Calu3 (cell line): Measurements from ENCODE around the gene SERPINE2. TPM values are rescaled to one million over a fixed set of nuclear protein-coding genes. Genes with fewer than 3 reads are reported as not detected.
"Not testable (repeated sequence)": the region's sequence is repeated elsewhere in the genome, so short reads cannot be mapped to it uniquely, and the experiment has no call there.

Source experiments
- BruUV-seq: library from RNA; stranded (reverse); fragments of 400-500 nt; replicated peaks from 2 replicates; lab custom pipeline; 2021; lab: Mats Ljungman, UMichigan
- CTCF ChIA-PET: fragments of 300-600 bp; sonication (Branson Sonifier 250); formaldehyde crosslinking; loops from one replicate; lab custom pipeline; 2022; ENCODE audit warnings: antibody characterized with exemption; lab: Charles Lee
- DNase-seq: peaks from one replicate; pipeline ENCODE4 v3.0.0; 2022
- H3K27ac Mint-ChIP-seq: one replicate; pipeline ENCODE4 v1.8.0; 2022; ENCODE audit warnings: mixed read lengths; ENCODE audit not compliant: unreplicated experiment
- H3K27me3 Mint-ChIP-seq: one replicate; pipeline ENCODE4 v1.8.0; 2022; ENCODE audit warnings: mixed read lengths; ENCODE audit not compliant: unreplicated experiment
- H3K36me3 Mint-ChIP-seq: one replicate; pipeline ENCODE4 v1.8.0; 2022; ENCODE audit warnings: mild to moderate bottlenecking, moderate library complexity, mixed read lengths; ENCODE audit not compliant: insufficient read depth, unreplicated experiment
- H3K4me1 Mint-ChIP-seq: one replicate; pipeline ENCODE4 v1.8.0; 2022; ENCODE audit warnings: mild to moderate bottlenecking, low read depth, mixed read lengths; ENCODE audit not compliant: unreplicated experiment
- H3K4me3 Mint-ChIP-seq: one replicate; pipeline ENCODE4 v1.8.0; 2022; ENCODE audit warnings: mild to moderate bottlenecking, low read depth, moderate library complexity, mixed read lengths; ENCODE audit not compliant: unreplicated experiment
- H3K9me3 Mint-ChIP-seq: one replicate; pipeline ENCODE4 v1.8.0; 2022; ENCODE audit warnings: low read depth, mixed read lengths; ENCODE audit not compliant: unreplicated experiment
- intact Hi-C: fragments of 100-400 bp; cut with micrococcal nuclease; formaldehyde crosslinking; loops from one replicate; pipeline ENCODE4 v1.10.0; 2022; ENCODE audit not compliant: unreplicated experiment
- total RNA-seq: library from RNA; stranded (reverse); gene quantifications from 2 replicates; pipeline ENCODE4 v1.2.3, GENCODE V29; 2022
- TF ChIP-seq, protein P1 (sequence below): fragments of 200-600 bp; IDR thresholded peaks from one replicate; pipeline ENCODE4 v1.8.0; 2022; ENCODE audit warnings: antibody characterized with exemption; ENCODE audit not compliant: unreplicated experiment

The SERPINE2 gene
- total RNA-seq, 1 experiment from 2014 or later = 39.7 TPM

- TF ChIP-seq, protein P1, sequence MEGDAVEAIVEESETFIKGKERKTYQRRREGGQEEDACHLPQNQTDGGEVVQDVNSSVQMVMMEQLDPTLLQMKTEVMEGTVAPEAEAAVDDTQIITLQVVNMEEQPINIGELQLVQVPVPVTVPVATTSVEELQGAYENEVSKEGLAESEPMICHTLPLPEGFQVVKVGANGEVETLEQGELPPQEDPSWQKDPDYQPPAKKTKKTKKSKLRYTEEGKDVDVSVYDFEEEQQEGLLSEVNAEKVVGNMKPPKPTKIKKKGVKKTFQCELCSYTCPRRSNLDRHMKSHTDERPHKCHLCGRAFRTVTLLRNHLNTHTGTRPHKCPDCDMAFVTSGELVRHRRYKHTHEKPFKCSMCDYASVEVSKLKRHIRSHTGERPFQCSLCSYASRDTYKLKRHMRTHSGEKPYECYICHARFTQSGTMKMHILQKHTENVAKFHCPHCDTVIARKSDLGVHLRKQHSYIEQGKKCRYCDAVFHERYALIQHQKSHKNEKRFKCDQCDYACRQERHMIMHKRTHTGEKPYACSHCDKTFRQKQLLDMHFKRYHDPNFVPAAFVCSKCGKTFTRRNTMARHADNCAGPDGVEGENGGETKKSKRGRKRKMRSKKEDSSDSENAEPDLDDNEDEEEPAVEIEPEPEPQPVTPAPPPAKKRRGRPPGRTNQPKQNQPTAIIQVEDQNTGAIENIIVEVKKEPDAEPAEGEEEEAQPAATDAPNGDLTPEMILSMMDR = no peak
- Mint-ChIP-seq H3K4me3 (peak overlapping the region; percentile 67), H3K4me1 (peaks cover 37% of the 10 kb centered on the region), H3K9me3 (no peaks in the 10 kb centered on the region), H3K27me3 (no peaks in the 10 kb centered on the region), H3K36me3 (peaks cover 6% of the 10 kb centered on the region), H3K27ac (peak overlapping the region; percentile 62)
- intact Hi-C loops = no loop called here
- DNase-seq = no peak
- BruUV-seq = no TSS peak
- CTCF ChIA-PET = interaction anchor here (0.6 kb wide), 1 partner anchor 274 kb away, joined by 3 read pairs; no protein-coding TSS in a partner anchor
Measured at GRCh38 chr2:224009605-224010315, 29.3 kb downstream of the SERPINE2 start.

DNA sequence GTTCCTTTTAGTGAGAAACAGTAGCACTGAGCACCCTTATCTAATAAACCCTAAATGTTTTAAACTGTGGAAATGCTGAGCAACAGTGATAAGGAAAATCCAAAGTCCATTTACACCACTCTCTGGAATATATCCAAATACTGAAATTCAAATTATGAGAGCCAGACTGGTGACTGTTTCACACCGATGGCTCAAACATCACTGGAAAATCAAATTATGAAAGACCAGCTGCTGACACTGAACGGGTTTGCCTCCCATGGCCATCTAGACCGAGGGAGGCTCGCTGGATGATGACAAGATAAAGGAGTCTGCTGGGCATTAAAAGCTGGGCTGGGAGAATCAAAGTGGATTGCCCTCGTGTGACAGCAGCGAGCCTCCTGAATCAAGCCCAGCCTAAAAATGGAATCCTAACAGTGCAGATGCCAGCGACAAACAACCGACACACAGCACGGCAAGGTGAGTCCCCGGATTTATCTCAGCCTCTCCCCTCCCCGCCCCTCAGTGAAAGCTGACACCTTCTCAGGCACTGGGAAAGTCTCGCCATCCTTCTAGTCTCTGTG lies 30.3 kb downstream of the SERPINE2 start:
- no TSS peak for BruUV-seq
- CTCF ChIA-PET = no interaction called here
- Mint-ChIP-seq H3K9me3 (no peaks in the 10 kb centered on the region), H3K27me3 (no peaks in the 10 kb centered on the region), H3K4me1 (peaks cover 37% of the 10 kb centered on the region), H3K36me3 (peaks cover 6% of the 10 kb centered on the region), H3K27ac (peak overlapping the region; percentile 62), H3K4me3 (peak overlapping the region; percentile 67)
- DNase-seq = peak; percentile 45
- TF ChIP-seq, protein P1 = no peak
- intact Hi-C loops = no loop called here

- CTCF ChIA-PET = no interaction called here
- peaks cover 6% of the 10 kb centered on the region for H3K36me3 Mint-ChIP-seq
- H3K4me3 Mint-ChIP-seq = no peak overlapping the region
- TF ChIP-seq, protein P1 = no peak
- peaks cover 20% of the 10 kb centered on the region for H3K4me1 Mint-ChIP-seq
- no TSS peak for BruUV-seq
- intact Hi-C loops = no loop called here
- H3K27ac Mint-ChIP-seq = no peak overlapping the region
- H3K27me3 Mint-ChIP-seq = no peaks in the 10 kb centered on the region
- no peak for DNase-seq
- H3K9me3 Mint-ChIP-seq = no peaks in the 10 kb centered on the region
Measured at GRCh38 chr2:224004105-224004695, 34.9 kb downstream of the SERPINE2 start.

- intact Hi-C loops, H3K36me3 Mint-ChIP-seq, BruUV-seq: not testable (repeated sequence)
Measured at GRCh38 chr2:224000662-224001061, 38.4 kb downstream of the SERPINE2 start.

More at GRCh38 chr2:224000662-224001061, 38.4 kb downstream of the SERPINE2 start:
- H3K27me3 Mint-ChIP-seq, DNase-seq, H3K27ac Mint-ChIP-seq, H3K9me3 Mint-ChIP-seq, H3K4me3 Mint-ChIP-seq, CTCF ChIA-PET: not testable (repeated sequence)
- peaks cover 10% of the 10 kb centered on the region for H3K4me1 Mint-ChIP-seq
